ENCODE results near the gene NOL4L.

DNA sequence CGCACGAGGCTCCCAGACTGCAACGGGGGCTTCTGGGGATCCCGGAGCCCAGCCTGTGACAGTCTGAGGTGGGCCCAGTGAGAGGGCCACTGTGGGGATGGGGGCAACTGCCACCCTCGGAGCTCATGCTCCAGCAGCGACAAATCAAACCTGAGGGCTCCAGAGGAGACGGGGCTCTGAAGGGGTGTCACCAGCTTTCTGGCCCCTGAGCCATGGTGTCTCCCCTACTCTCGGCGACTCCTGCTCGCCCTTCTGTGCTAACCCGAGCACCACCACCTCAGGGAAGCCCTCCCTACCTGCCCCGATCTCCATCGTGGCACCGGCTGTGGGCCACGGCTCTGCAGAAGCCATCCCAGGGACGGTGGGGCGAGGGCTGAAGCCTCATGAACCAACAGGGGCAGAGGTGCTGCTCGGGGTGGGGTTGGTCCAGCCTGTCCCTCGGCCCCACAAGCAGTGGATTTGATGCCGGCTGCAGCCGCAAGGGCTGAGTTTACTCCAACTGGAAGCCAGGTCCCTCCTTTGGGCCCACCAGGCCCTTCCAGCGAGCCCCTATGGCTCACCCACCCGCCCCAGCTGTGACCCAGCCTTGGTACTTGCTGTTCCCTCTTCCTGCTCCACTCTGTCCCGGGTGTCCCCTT lies 124.3 kb downstream of the NOL4L start:
- no peak for TF ChIP-seq EZH2 (IDR thresholded peaks at IDR 0.05; ENCODE audit: low read depth)
- TF ChIP-seq, protein P1, sequence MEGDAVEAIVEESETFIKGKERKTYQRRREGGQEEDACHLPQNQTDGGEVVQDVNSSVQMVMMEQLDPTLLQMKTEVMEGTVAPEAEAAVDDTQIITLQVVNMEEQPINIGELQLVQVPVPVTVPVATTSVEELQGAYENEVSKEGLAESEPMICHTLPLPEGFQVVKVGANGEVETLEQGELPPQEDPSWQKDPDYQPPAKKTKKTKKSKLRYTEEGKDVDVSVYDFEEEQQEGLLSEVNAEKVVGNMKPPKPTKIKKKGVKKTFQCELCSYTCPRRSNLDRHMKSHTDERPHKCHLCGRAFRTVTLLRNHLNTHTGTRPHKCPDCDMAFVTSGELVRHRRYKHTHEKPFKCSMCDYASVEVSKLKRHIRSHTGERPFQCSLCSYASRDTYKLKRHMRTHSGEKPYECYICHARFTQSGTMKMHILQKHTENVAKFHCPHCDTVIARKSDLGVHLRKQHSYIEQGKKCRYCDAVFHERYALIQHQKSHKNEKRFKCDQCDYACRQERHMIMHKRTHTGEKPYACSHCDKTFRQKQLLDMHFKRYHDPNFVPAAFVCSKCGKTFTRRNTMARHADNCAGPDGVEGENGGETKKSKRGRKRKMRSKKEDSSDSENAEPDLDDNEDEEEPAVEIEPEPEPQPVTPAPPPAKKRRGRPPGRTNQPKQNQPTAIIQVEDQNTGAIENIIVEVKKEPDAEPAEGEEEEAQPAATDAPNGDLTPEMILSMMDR (conservative IDR thresholded peaks at IDR 0.05), result no peak
